Activated CD8-positive, alpha-beta memory T cell treated with anti-CD3 and anti-CD28 coated beads, Interleukin-2, amount 10 ng/mL, durations not matched to agents 7 days and 5 days (primary cell): ENCODE measurements around the gene ADARB2. TPM values are rescaled to one million over a fixed set of nuclear protein-coding genes. Genes with fewer than 3 reads are reported as not detected.
"Not testable (repeated sequence)": the region's sequence is repeated elsewhere in the genome, so short reads cannot be mapped to it uniquely, and the experiment has no call there.

Source experiments
- ATAC-seq: fragments of 150-1000 bp; cut with Tn5 transposase; one replicate; pipeline ENCODE4 v1.10.0; 2021; ENCODE audit warnings: moderate library complexity
- CTCF ChIA-PET: fragments of 350-600 bp; sonication (Branson Sonifier 250); formaldehyde crosslinking; loops from one replicate; lab custom pipeline; 2021; ENCODE audit warnings: antibody characterized with exemption; lab: Charles Lee
- DNase-seq: peaks from one replicate; pipeline ENCODE4 v3.0.0-alpha.2; 2020
- H3K27ac Mint-ChIP-seq: one replicate; pipeline ENCODE4 v1.8.0; 2021; ENCODE audit warnings: mild to moderate bottlenecking, mixed read lengths
- H3K27me3 Mint-ChIP-seq: one replicate; pipeline ENCODE4 v1.8.0; 2021; ENCODE audit warnings: mixed read lengths
- H3K36me3 Mint-ChIP-seq: one replicate; pipeline ENCODE4 v1.8.0; 2021; ENCODE audit warnings: mild to moderate bottlenecking, mixed read lengths
- H3K4me1 Mint-ChIP-seq: one replicate; pipeline ENCODE4 v1.8.0; 2021; ENCODE audit warnings: mixed read lengths
- H3K4me3 Mint-ChIP-seq: one replicate; pipeline ENCODE4 v1.8.0; 2021; ENCODE audit warnings: mild to moderate bottlenecking, moderate library complexity, mixed read lengths
- H3K9me3 Mint-ChIP-seq: one replicate; pipeline ENCODE4 v1.8.0; 2022; ENCODE audit warnings: low read depth, mixed read lengths
- total RNA-seq, 2 experiments: library from RNA; stranded (reverse); gene quantifications; one replicate each; pipeline ENCODE4 v1.2.3, GENCODE V29; 2021

Gene ADARB2
- total RNA-seq, 2 experiments from 2014 or later, result not detected

GRCh38 chr10:1159131-1160061 is 577.9 kb downstream of the ADARB2 start:
- H3K27me3 Mint-ChIP-seq, result no peaks in the 10 kb centered on the region
- no peaks in the 10 kb centered on the region for H3K4me1 Mint-ChIP-seq
- H3K4me3 Mint-ChIP-seq, result no peak overlapping the region
- H3K36me3 Mint-ChIP-seq, result no peaks in the 10 kb centered on the region
- CTCF ChIA-PET, result no interaction called here
- H3K9me3 Mint-ChIP-seq, result no peaks in the 10 kb centered on the region
- no peak overlapping the region for H3K27ac Mint-ChIP-seq
- peak; percentile 26 for DNase-seq
- ATAC-seq, result no peak

GRCh38 chr10:1158536-1158935 is 578.8 kb downstream of the ADARB2 start:
- H3K4me1 Mint-ChIP-seq, H3K36me3 Mint-ChIP-seq, H3K9me3 Mint-ChIP-seq, ATAC-seq, H3K4me3 Mint-ChIP-seq, CTCF ChIA-PET, H3K27me3 Mint-ChIP-seq, H3K27ac Mint-ChIP-seq: not testable (repeated sequence)
- DNase-seq, result peak; percentile 22

- Mint-ChIP-seq H3K9me3 (no peaks in the 10 kb centered on the region), H3K27ac (no peak overlapping the region), H3K36me3 (no peaks in the 10 kb centered on the region), H3K4me1 (no peaks in the 10 kb centered on the region), H3K27me3 (peaks cover 2% of the 10 kb centered on the region), H3K4me3 (no peak overlapping the region)
- no peak for DNase-seq
- CTCF ChIA-PET, result no interaction called here
- no peak for ATAC-seq
Observed at GRCh38 chr10:1158066-1158465, 579.3 kb downstream of the ADARB2 start.

GRCh38 chr10:1157615-1157933 is 579.8 kb downstream of the ADARB2 start:
- H3K4me1 Mint-ChIP-seq, result no peaks in the 10 kb centered on the region

GRCh38 chr10:1156921-1157614 is 580.3 kb downstream of the ADARB2 start:
- ATAC-seq (no peak), DNase-seq (peak; percentile 16)
- Mint-ChIP-seq H3K36me3 (no peaks in the 10 kb centered on the region), H3K27ac (no peak overlapping the region), H3K4me3 (no peak overlapping the region), H3K9me3 (no peaks in the 10 kb centered on the region), H3K4me1 (no peaks in the 10 kb centered on the region), H3K27me3 (peaks cover 2% of the 10 kb centered on the region)
- CTCF ChIA-PET, result no interaction called here

More at GRCh38 chr10:1157615-1157933, 579.8 kb downstream of the ADARB2 start:
- no peak for ATAC-seq
- Mint-ChIP-seq H3K27ac (no peak overlapping the region), H3K9me3 (no peaks in the 10 kb centered on the region), H3K27me3 (peaks cover 2% of the 10 kb centered on the region), H3K36me3 (no peaks in the 10 kb centered on the region), H3K4me3 (no peak overlapping the region)
- DNase-seq, result peak; percentile 8
- CTCF ChIA-PET, result no interaction called here

- H3K27ac Mint-ChIP-seq, result no peak overlapping the region
- no peaks in the 10 kb centered on the region for H3K36me3 Mint-ChIP-seq
- peak; percentile 2 for DNase-seq
- H3K4me1 Mint-ChIP-seq, result no peaks in the 10 kb centered on the region
- H3K27me3 Mint-ChIP-seq, result peaks cover 2% of the 10 kb centered on the region
- no peak for ATAC-seq
- CTCF ChIA-PET, result no interaction called here
- H3K4me3 Mint-ChIP-seq, result no peak overlapping the region
- no peaks in the 10 kb centered on the region for H3K9me3 Mint-ChIP-seq
Observed at GRCh38 chr10:1156616-1156886, 580.8 kb downstream of the ADARB2 start.

GRCh38 chr10:1155791-1156615 is 581.3 kb downstream of the ADARB2 start:
- Mint-ChIP-seq H3K4me1 (no peaks in the 10 kb centered on the region), H3K36me3 (no peaks in the 10 kb centered on the region), H3K27me3 (peaks cover 2% of the 10 kb centered on the region), H3K9me3 (no peaks in the 10 kb centered on the region), H3K4me3 (no peak overlapping the region), H3K27ac (no peak overlapping the region)
- CTCF ChIA-PET, result no interaction called here
- DNase-seq (peak; percentile 14), ATAC-seq (no peak)

GRCh38 chr10:1154531-1155295 is 582.6 kb downstream of the ADARB2 start:
- DNase-seq (peak; percentile 23), ATAC-seq (no peak)
- Mint-ChIP-seq H3K4me3 (no peak overlapping the region), H3K36me3 (no peaks in the 10 kb centered on the region), H3K27me3 (peaks cover 2% of the 10 kb centered on the region), H3K9me3 (no peaks in the 10 kb centered on the region), H3K27ac (no peak overlapping the region), H3K4me1 (peaks cover 2% of the 10 kb centered on the region)
- CTCF ChIA-PET, result no interaction called here

- CTCF ChIA-PET, result no interaction called here
- H3K27me3 Mint-ChIP-seq, result peaks cover 2% of the 10 kb centered on the region
- no peak overlapping the region for H3K27ac Mint-ChIP-seq
- H3K4me1 Mint-ChIP-seq, result peaks cover 5% of the 10 kb centered on the region
- H3K4me3 Mint-ChIP-seq, result no peak overlapping the region
- no peaks in the 10 kb centered on the region for H3K36me3 Mint-ChIP-seq
- peak; percentile 30 for DNase-seq
- ATAC-seq, result no peak
- H3K9me3 Mint-ChIP-seq, result no peaks in the 10 kb centered on the region
Observed at GRCh38 chr10:1153805-1154351, 583.4 kb downstream of the ADARB2 start.

GRCh38 chr10:1153251-1153763 is 584.0 kb downstream of the ADARB2 start:
- peaks cover 5% of the 10 kb centered on the region for H3K4me1 Mint-ChIP-seq
- DNase-seq (no peak), ATAC-seq (no peak)
- H3K36me3 Mint-ChIP-seq, result no peaks in the 10 kb centered on the region
- no peak overlapping the region for H3K27ac Mint-ChIP-seq
- CTCF ChIA-PET, result no interaction called here
- peaks cover 2% of the 10 kb centered on the region for H3K27me3 Mint-ChIP-seq
- no peaks in the 10 kb centered on the region for H3K9me3 Mint-ChIP-seq
- no peak overlapping the region for H3K4me3 Mint-ChIP-seq

GRCh38 chr10:1152386-1153250 is 584.7 kb downstream of the ADARB2 start:
- Mint-ChIP-seq H3K27me3 (peaks cover 2% of the 10 kb centered on the region), H3K27ac (no peak overlapping the region), H3K4me1 (peaks cover 5% of the 10 kb centered on the region), H3K4me3 (no peak overlapping the region), H3K9me3 (no peaks in the 10 kb centered on the region), H3K36me3 (no peaks in the 10 kb centered on the region)
- ATAC-seq (no peak), DNase-seq (peak; percentile 33)
- CTCF ChIA-PET, result interaction anchor here (0.6 kb wide), 1 partner anchor 268 kb away, joined by 3 read pairs; no protein-coding TSS in a partner anchor
